Stimulated activated CD4-positive, alpha-beta T cell treated with anti-CD3 and anti-CD28 coated beads, TNF-alpha, amount 100 ng/mL, for 48 hours (primary cell): ENCODE results near the gene FAM120A.

Experiments used
- DNase-seq, 3 donors: peaks; one replicate each; pipeline ENCODE4 v3.0.0-alpha.2; 2020; ENCODE audit warnings: low read depth in 3 of 3

FAM120A gene

GRCh38 chr9:93595461-93595860, 144.0 kb downstream of the FAM120A start:
- DNase-seq = no peak

GRCh38 chr9:93595861-93596365, 144.4 kb downstream of the FAM120A start:
- DNase-seq = no peak

GRCh38 chr9:93596399-93596798, 144.9 kb downstream of the FAM120A start:
- no peak for DNase-seq

GRCh38 chr9:93597142-93597706, 145.7 kb downstream of the FAM120A start:
- no peak for DNase-seq

GRCh38 chr9:93597871-93598646, 146.6 kb downstream of the FAM120A start:
- DNase-seq = no peak

GRCh38 chr9:93598647-93599241, 147.3 kb downstream of the FAM120A start:
- DNase-seq = no peak

- DNase-seq = no peak
Observed at GRCh38 chr9:93599571-93600403, 148.3 kb downstream of the FAM120A start.

GRCh38 chr9:93600504-93600903, 149.0 kb downstream of the FAM120A start:
- DNase-seq = no peak

GRCh38 chr9:93601063-93601462, 149.6 kb downstream of the FAM120A start:
- DNase-seq = no peak

- DNase-seq = no peak
Observed at GRCh38 chr9:93601666-93602065, 150.2 kb downstream of the FAM120A start.

GRCh38 chr9:93603011-93603410, 151.5 kb downstream of the FAM120A start:
- no peak for DNase-seq

GRCh38 chr9:93603906-93604326, 152.4 kb downstream of the FAM120A start:
- no peak for DNase-seq

GRCh38 chr9:93606187-93606586, 154.7 kb downstream of the FAM120A start:
- no peak for DNase-seq

GRCh38 chr9:93610206-93610605, 158.7 kb downstream of the FAM120A start:
- no peak for DNase-seq

- no peak for DNase-seq
Observed at GRCh38 chr9:93612052-93612795, 160.7 kb downstream of the FAM120A start.

GRCh38 chr9:93612796-93613154, 161.3 kb downstream of the FAM120A start:
- DNase-seq = no peak

GRCh38 chr9:93613174-93613573, 161.7 kb downstream of the FAM120A start:
- no peak for DNase-seq

GRCh38 chr9:93613791-93614190, 162.3 kb downstream of the FAM120A start:
- no peak for DNase-seq

- DNase-seq = no peak
Observed at GRCh38 chr9:93614830-93615468, 163.5 kb downstream of the FAM120A start.
